ENCODE results near the gene SYNDIG1.

Gene SYNDIG1

GRCh38 chr20:24571159-24571558 lies 101.7 kb downstream of the SYNDIG1 start:
- H3K4me3 Mint-ChIP-seq = no peak overlapping the region
- no peaks in the 10 kb centered on the region for H3K27me3 Mint-ChIP-seq
- no peaks in the 10 kb centered on the region for H3K9me3 Mint-ChIP-seq
- DNase-seq (no peak), ATAC-seq (no peak)
- H3K27ac Mint-ChIP-seq = no peak overlapping the region
- no peaks in the 10 kb centered on the region for H3K4me1 Mint-ChIP-seq

DNA sequence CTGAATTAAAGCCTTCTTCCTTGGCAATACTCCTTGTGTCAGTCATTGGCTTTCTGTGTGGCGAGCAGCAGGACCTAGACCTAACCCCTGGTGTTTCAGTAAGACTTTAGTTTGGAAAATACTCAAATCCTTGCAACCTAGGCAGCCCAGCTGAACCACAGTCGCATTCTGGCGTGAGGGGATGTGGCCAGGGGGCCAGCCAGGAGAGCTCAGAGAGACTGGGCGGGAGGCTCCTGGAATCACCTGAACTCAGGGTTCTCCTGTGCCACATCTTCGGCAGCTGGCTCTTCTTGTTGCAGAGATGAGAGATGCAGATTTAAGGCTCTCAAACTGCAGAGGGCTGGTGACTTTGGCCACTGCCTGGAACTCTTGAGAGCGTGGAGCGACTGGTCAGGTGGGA lies 102.7 kb downstream of the SYNDIG1 start:
- H3K4me3 Mint-ChIP-seq = no peak overlapping the region
- H3K4me1 Mint-ChIP-seq = no peaks in the 10 kb centered on the region
- H3K27ac Mint-ChIP-seq = no peak overlapping the region
- ATAC-seq = no peak
- H3K9me3 Mint-ChIP-seq = no peaks in the 10 kb centered on the region
- no peak for DNase-seq
- H3K27me3 Mint-ChIP-seq = no peaks in the 10 kb centered on the region

DNA sequence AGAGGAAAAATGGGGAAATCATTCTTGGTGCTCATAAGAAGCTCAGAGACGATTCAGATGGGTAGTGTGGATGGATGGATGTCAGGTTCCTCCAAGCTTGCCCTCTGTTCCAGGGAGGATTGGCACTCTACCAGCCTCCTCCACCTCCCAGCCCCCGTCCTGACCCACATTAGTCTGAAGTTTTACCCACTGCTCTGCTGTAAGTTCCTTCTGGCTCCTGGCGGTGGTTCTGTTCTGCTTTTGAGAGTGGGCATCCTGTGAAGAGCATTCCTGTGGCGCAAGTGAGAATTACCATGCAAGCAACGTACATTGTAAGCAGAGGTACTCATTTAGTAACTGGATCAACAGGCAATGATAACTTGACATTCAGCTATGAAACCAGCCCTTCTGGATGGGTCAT lies 103.4 kb downstream of the SYNDIG1 start:
- DNase-seq (no peak), ATAC-seq (no peak)
- no peak overlapping the region for H3K4me3 Mint-ChIP-seq
- H3K9me3 Mint-ChIP-seq = no peaks in the 10 kb centered on the region
- H3K27me3 Mint-ChIP-seq = no peaks in the 10 kb centered on the region
- H3K27ac Mint-ChIP-seq = no peak overlapping the region
- no peaks in the 10 kb centered on the region for H3K4me1 Mint-ChIP-seq

GRCh38 chr20:24573557-24573956 lies 104.1 kb downstream of the SYNDIG1 start:
- no peak for ATAC-seq

DNA sequence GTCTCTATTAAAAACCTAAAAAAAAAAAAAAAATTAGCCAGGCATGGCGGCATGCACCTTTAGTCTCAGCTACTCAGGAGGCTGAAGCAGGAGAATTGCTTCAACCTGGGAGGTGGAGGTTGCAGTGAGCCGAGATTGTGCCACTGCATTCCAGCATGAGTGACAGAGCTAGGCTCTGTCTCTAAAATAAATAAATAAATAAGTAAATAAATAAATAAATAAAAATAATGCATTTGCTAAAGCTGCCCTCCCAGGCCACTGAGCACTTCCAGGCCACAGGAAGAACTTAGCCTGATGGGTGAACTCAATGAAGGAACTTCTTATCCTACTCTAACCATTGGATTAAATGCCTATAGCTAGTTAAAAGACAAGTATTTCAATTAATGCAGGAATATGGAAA lies 104.9 kb downstream of the SYNDIG1 start:
- Mint-ChIP-seq H3K4me1 (no peaks in the 10 kb centered on the region), H3K27ac (no peak overlapping the region), H3K27me3 (no peaks in the 10 kb centered on the region), H3K9me3 (no peaks in the 10 kb centered on the region), H3K4me3 (no peak overlapping the region)
- no peak for DNase-seq
- no peak for ATAC-seq

More at GRCh38 chr20:24573557-24573956, 104.1 kb downstream of the SYNDIG1 start:
- no peaks in the 10 kb centered on the region for H3K9me3 Mint-ChIP-seq
- H3K4me1 Mint-ChIP-seq = no peaks in the 10 kb centered on the region
- DNase-seq = no peak
- no peak overlapping the region for H3K27ac Mint-ChIP-seq
- no peak overlapping the region for H3K4me3 Mint-ChIP-seq
- H3K27me3 Mint-ChIP-seq = no peaks in the 10 kb centered on the region

GRCh38 chr20:24574797-24575196 lies 105.4 kb downstream of the SYNDIG1 start:
- Mint-ChIP-seq H3K9me3 (no peaks in the 10 kb centered on the region), H3K4me3 (no peak overlapping the region), H3K4me1 (no peaks in the 10 kb centered on the region), H3K27me3 (no peaks in the 10 kb centered on the region), H3K27ac (no peak overlapping the region)
- ATAC-seq (no peak), DNase-seq (no peak)

- H3K4me3 Mint-ChIP-seq = no peak overlapping the region
- ATAC-seq = no peak
- DNase-seq = no peak
- H3K27ac Mint-ChIP-seq = no peak overlapping the region
- H3K27me3 Mint-ChIP-seq = no peaks in the 10 kb centered on the region
- H3K4me1 Mint-ChIP-seq = no peaks in the 10 kb centered on the region
- H3K9me3 Mint-ChIP-seq = no peaks in the 10 kb centered on the region
Measured at GRCh38 chr20:24575811-24576210, 106.4 kb downstream of the SYNDIG1 start.

DNA sequence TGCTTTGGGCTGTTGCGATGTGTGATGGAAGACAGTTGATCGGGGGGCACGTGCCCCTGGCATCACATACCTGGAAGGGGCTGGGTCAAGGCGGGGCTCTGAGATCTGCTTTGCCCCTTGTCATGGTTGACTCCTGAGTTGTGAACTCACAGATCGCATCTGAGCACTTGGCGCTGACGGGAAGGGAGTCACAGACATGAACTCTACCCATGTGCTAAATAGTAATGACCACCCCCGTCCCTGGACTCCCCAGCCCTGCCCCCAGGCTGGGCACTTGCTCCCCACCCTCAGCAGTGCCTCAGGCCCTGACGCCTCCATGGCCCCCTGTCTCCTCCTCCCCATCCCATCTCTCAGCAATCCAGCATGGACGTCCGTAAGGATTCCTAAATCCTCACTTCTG lies 107.0 kb downstream of the SYNDIG1 start:
- no peaks in the 10 kb centered on the region for H3K9me3 Mint-ChIP-seq
- H3K27me3 Mint-ChIP-seq = no peaks in the 10 kb centered on the region
- no peak overlapping the region for H3K4me3 Mint-ChIP-seq
- H3K4me1 Mint-ChIP-seq = no peaks in the 10 kb centered on the region
- H3K27ac Mint-ChIP-seq = no peak overlapping the region
- no peak for ATAC-seq
- DNase-seq = no peak

GRCh38 chr20:24577271-24577909 lies 108.0 kb downstream of the SYNDIG1 start:
- Mint-ChIP-seq H3K27me3 (no peaks in the 10 kb centered on the region), H3K27ac (peak overlapping the region in 1 of 2 donors; percentile 29), H3K9me3 (no peaks in the 10 kb centered on the region), H3K4me3 (no peak overlapping the region), H3K4me1 (no peaks in the 10 kb centered on the region)
- ATAC-seq = no peak
- DNase-seq = no peak

- DNase-seq (no peak), ATAC-seq (no peak)
- Mint-ChIP-seq H3K9me3 (no peaks in the 10 kb centered on the region), H3K27ac (peak overlapping the region in 1 of 2 donors; percentile 21), H3K4me1 (no peaks in the 10 kb centered on the region), H3K4me3 (no peak overlapping the region), H3K27me3 (no peaks in the 10 kb centered on the region)
Measured at GRCh38 chr20:24578567-24579415, 109.4 kb downstream of the SYNDIG1 start.

DNA sequence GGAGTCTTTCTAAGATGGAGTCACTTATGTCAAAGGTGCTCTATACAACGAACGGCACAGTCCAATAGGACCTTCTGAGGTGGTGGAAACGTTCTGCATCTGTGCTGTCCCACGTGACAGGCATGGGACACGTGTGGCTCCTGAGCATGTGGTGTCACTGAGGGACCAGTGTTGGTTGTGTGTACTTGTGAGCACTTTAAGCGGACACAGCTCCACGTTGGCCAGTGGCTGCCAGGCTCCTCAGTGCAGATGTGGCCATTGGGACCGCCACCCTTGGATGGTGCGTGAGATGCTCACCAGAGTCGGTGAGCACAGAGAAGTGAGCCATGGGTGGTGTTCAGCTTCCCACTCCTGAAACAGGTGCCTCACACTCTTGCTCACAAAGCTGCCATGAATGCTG lies 110.0 kb downstream of the SYNDIG1 start:
- ATAC-seq (no peak), DNase-seq (no peak)
- Mint-ChIP-seq H3K4me1 (no peaks in the 10 kb centered on the region), H3K4me3 (no peak overlapping the region), H3K27ac (no peak overlapping the region), H3K27me3 (no peaks in the 10 kb centered on the region), H3K9me3 (no peaks in the 10 kb centered on the region)

- H3K9me3 Mint-ChIP-seq = no peaks in the 10 kb centered on the region
- no peak overlapping the region for H3K27ac Mint-ChIP-seq
- DNase-seq (no peak), ATAC-seq (no peak)
- H3K27me3 Mint-ChIP-seq = no peaks in the 10 kb centered on the region
- no peak overlapping the region for H3K4me3 Mint-ChIP-seq
- no peaks in the 10 kb centered on the region for H3K4me1 Mint-ChIP-seq
Measured at GRCh38 chr20:24580006-24580405, 110.6 kb downstream of the SYNDIG1 start.

DNA sequence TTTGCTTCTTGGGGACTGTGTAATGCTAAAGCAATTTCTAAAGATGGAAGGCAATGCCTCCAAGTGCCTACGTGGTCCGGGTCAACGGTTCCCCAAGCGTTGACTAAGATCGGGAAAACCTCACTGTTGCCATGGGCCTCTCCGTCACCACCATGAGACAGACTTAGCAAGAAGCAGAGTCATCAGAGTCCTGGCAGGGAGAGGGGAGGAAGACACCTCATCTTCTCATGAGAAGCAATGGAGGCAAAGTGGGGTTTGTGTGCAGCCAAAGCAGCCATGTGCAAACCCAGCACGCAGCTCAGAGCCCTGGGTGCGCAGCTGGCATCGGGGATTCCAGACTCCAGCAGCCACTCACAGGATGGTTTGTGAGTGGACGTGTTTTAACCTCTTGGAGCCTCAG lies 111.4 kb downstream of the SYNDIG1 start:
- no peak overlapping the region for H3K27ac Mint-ChIP-seq
- ATAC-seq (no peak), DNase-seq (no peak)
- no peak overlapping the region for H3K4me3 Mint-ChIP-seq
- H3K4me1 Mint-ChIP-seq = no peaks in the 10 kb centered on the region
- no peaks in the 10 kb centered on the region for H3K9me3 Mint-ChIP-seq
- H3K27me3 Mint-ChIP-seq = no peaks in the 10 kb centered on the region

- Mint-ChIP-seq H3K27me3 (no peaks in the 10 kb centered on the region), H3K4me3 (no peak overlapping the region), H3K27ac (no peak overlapping the region), H3K4me1 (no peaks in the 10 kb centered on the region), H3K9me3 (no peaks in the 10 kb centered on the region)
- ATAC-seq (no peak), DNase-seq (no peak)
Measured at GRCh38 chr20:24581443-24582170, 112.2 kb downstream of the SYNDIG1 start.

- no peaks in the 10 kb centered on the region for H3K27me3 Mint-ChIP-seq
- no peaks in the 10 kb centered on the region for H3K4me1 Mint-ChIP-seq
- no peak overlapping the region for H3K27ac Mint-ChIP-seq
- H3K4me3 Mint-ChIP-seq = no peak overlapping the region
- no peak for ATAC-seq
- DNase-seq = no peak
- no peaks in the 10 kb centered on the region for H3K9me3 Mint-ChIP-seq
Measured at GRCh38 chr20:24582373-24583168, 113.1 kb downstream of the SYNDIG1 start.

Data from stimulated activated naive CD8-positive, alpha-beta T cell treated with anti-CD3 and anti-CD28 coated beads, Interleukin-15, amount 100 ng/mL, for 72 hours (primary cell).